PC-3 (cell line): ENCODE data around the gene CFAP65. TPM values are rescaled to one million over a fixed set of nuclear protein-coding genes. Genes with fewer than 3 reads are reported as not detected.

Experiments
- ATAC-seq: fragments of 200-7000 bp; cut with Tn5 transposase; 2 replicates; pipeline ENCODE4 v1.9.1; 2020; ENCODE audit warnings: mild to moderate bottlenecking, moderate library complexity
- BruUV-seq: library from RNA; stranded (reverse); fragments of 400-500 nt; replicated peaks from 2 replicates; lab custom pipeline; 2021; lab: Mats Ljungman, UMichigan
- CTCF ChIA-PET: fragments of 300-600 bp; sonication (Branson Sonifier 250); formaldehyde crosslinking; loops from one replicate; lab custom pipeline; 2022; ENCODE audit warnings: antibody characterized with exemption; lab: Charles Lee
- POLR2A ChIA-PET: fragments of 300-600 bp; sonication (Branson Sonifier 250); formaldehyde crosslinking; loops from one replicate; lab custom pipeline; 2022; ENCODE audit warnings: antibody characterized with exemption; ENCODE audit not compliant: unreplicated experiment; lab: Charles Lee
- DNase-seq: peaks from one replicate; pipeline ENCODE4 v3.0.0-alpha.2; 2015
- H2AFZ ChIP-seq: fragments of 300-600 bp; sonication (generic); 2 replicates; pipeline ENCODE4 v1.6.0; 2016; ENCODE audit warnings: antibody characterized with exemption, low read length
- H3F3A ChIP-seq: fragments of 300-600 bp; sonication (generic); one replicate; pipeline ENCODE4 v1.6.0; 2017; ENCODE audit warnings: antibody characterized with exemption, low read length, control low read depth, mild to moderate bottlenecking; ENCODE audit not compliant: unreplicated experiment
- H3K27ac ChIP-seq: fragments of 300-600 bp; sonication (generic); 2 replicates; pipeline ENCODE4 v1.5.1; 2016; ENCODE audit warnings: mild to moderate bottlenecking, low read length
- H3K27me3 ChIP-seq: fragments of 300-600 bp; sonication (generic); 2 replicates; pipeline ENCODE4 v1.6.1; 2016; ENCODE audit warnings: low read length, mixed read lengths
- H3K36me3 ChIP-seq: fragments of 300-600 bp; sonication (generic); 2 replicates; pipeline ENCODE4 v1.6.1; 2016; ENCODE audit warnings: low read depth, mixed run types, low read length, mixed read lengths
- H3K4me1 ChIP-seq: fragments of 300-600 bp; sonication (generic); 2 replicates; pipeline ENCODE4 v1.5.1; 2016; ENCODE audit warnings: low read length; ENCODE audit not compliant: insufficient read depth
- H3K4me2 ChIP-seq: fragments of 300-600 bp; sonication (generic); 2 replicates; pipeline ENCODE4 v1.6.0; 2016; ENCODE audit warnings: low read length
- H3K4me3 ChIP-seq: fragments of 300-600 bp; sonication (generic); 2 replicates; pipeline ENCODE4 v1.5.1; 2016; ENCODE audit warnings: mild to moderate bottlenecking, low read length, mixed read lengths
- H3K79me2 ChIP-seq: fragments of 300-600 bp; sonication (generic); 2 replicates; pipeline ENCODE4 v1.6.1; 2017; ENCODE audit warnings: low read length, mixed read lengths
- H3K9ac ChIP-seq: fragments of 300-600 bp; sonication (generic); 2 replicates; pipeline ENCODE4 v1.6.0; 2016; ENCODE audit warnings: mild to moderate bottlenecking, low read length
- H3K9me2 ChIP-seq: fragments of 300-600 bp; sonication (generic); replicated peaks from 2 replicates; pipeline ENCODE4 v1.6.1; 2016; ENCODE audit warnings: mixed run types, low read length, mixed read lengths
- H3K9me3 ChIP-seq: fragments of 300-600 bp; sonication (generic); 2 replicates; pipeline ENCODE4 v1.6.1; 2016; ENCODE audit warnings: low read length, mixed read lengths
- H4K20me1 ChIP-seq: fragments of 300-600 bp; sonication (generic); 2 replicates; pipeline ENCODE4 v1.6.1; 2016; ENCODE audit warnings: low read length, mixed read lengths
- CTCF ChIP-seq: fragments of 300-600 bp; sonication (generic); conservative IDR thresholded peaks from 2 replicates; pipeline ENCODE4 v1.5.1; 2017; ENCODE audit warnings: antibody characterized with exemption, low read depth, mild to moderate bottlenecking, low read length
- EZH2 ChIP-seq: fragments of 300-600 bp; sonication (generic); IDR thresholded peaks from one replicate; pipeline ENCODE4 v1.6.1; 2017; ENCODE audit warnings: antibody characterized with exemption, mild to moderate bottlenecking, low read length; ENCODE audit not compliant: unreplicated experiment
- EZH2phosphoT487 ChIP-seq: fragments of 300-600 bp; sonication (generic); IDR thresholded peaks from 2 replicates; pipeline ENCODE4 v1.6.1; 2018; ENCODE audit warnings: mild to moderate bottlenecking, antibody characterized with exemption, low read length, borderline replicate concordance
- intact Hi-C: fragments of 100-400 bp; cut with micrococcal nuclease; formaldehyde crosslinking; loops from 2 replicates; pipeline ENCODE4 v1.9.0; 2023
- total RNA-seq: library from RNA; depleted of rRNA; stranded (reverse); fragments of >200 nt; gene quantifications from 2 replicates; pipeline ENCODE4 v1.2.3, GENCODE V29; 2014

Gene CFAP65
- total RNA-seq, 1 experiment from 2014 or later, result 0.18 TPM

- no peaks in the 10 kb centered on the region for H3K9me3 ChIP-seq
- peaks cover 11% of the 10 kb centered on the region for H3K4me1 ChIP-seq
- no peak overlapping the region for H3K9ac ChIP-seq
- ChIA-PET CTCF (no interaction called here), POLR2A (no interaction called here)
- H3K27me3 ChIP-seq, result no peaks in the 10 kb centered on the region
- no peaks in the 10 kb centered on the region for H3K79me2 ChIP-seq
- H3K4me2 ChIP-seq, result no peak overlapping the region
- H3K4me3 ChIP-seq, result no peak overlapping the region
- no peaks in the 10 kb centered on the region for H3F3A ChIP-seq
- DNase-seq (no peak), ATAC-seq (no peak)
- H2AFZ ChIP-seq, result no peak overlapping the region
- H3K27ac ChIP-seq, result no peak overlapping the region
- intact Hi-C loops, result no loop called here
- BruUV-seq, result no TSS peak
- TF ChIP-seq CTCF, result no peak
- TF ChIP-seq EZH2phosphoT487, result no peak
- TF ChIP-seq EZH2, result no peak
- H3K36me3 ChIP-seq, result no peaks in the 10 kb centered on the region
- H4K20me1 ChIP-seq, result no peaks in the 10 kb centered on the region
- no peaks in the 10 kb centered on the region for H3K9me2 ChIP-seq
Measured at GRCh38 chr2:219081701-219082331, 40.5 kb upstream of the CFAP65 start.

DNA sequence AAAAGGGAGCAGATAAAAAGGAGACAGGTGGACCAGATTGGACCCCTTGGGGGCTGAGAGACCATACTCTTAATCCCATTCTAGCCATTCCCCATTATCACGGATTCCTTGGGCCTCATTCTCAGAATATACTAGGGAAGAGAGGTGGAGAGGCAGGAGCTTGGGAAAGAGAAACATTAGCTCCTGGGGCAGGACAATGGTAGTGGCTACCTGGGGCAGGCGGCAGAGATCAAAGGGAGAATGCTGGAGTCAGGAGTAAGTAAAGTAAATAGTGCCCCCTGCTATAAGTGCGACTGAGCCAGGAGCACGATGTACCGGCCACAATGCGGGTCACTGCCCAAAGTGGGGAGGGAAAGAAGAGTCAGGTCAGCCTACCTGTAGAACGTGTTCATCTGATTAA is 39.8 kb upstream of the CFAP65 start:
- Histone ChIP-seq H3K27ac (no peak overlapping the region), H3K79me2 (no peaks in the 10 kb centered on the region), H3K4me1 (peaks cover 11% of the 10 kb centered on the region), H3K9me2 (no peaks in the 10 kb centered on the region), H3K9ac (no peak overlapping the region), H3K9me3 (no peaks in the 10 kb centered on the region), H3K4me3 (no peak overlapping the region), H3K36me3 (no peaks in the 10 kb centered on the region), H2AFZ (no peak overlapping the region), H3K4me2 (no peak overlapping the region), H3F3A (no peaks in the 10 kb centered on the region), H3K27me3 (no peaks in the 10 kb centered on the region), H4K20me1 (no peaks in the 10 kb centered on the region)
- ATAC-seq, result no peak
- intact Hi-C loops, result no loop called here
- TF ChIP-seq CTCF (no peak), EZH2 (no peak), EZH2phosphoT487 (no peak)
- CTCF ChIA-PET, result interaction anchor here (1.4 kb wide), 1 partner anchor 38 kb away, joined by 4 read pairs; no protein-coding TSS in a partner anchor
- DNase-seq, result no peak
- POLR2A ChIA-PET, result no interaction called here
- no TSS peak for BruUV-seq

DNA sequence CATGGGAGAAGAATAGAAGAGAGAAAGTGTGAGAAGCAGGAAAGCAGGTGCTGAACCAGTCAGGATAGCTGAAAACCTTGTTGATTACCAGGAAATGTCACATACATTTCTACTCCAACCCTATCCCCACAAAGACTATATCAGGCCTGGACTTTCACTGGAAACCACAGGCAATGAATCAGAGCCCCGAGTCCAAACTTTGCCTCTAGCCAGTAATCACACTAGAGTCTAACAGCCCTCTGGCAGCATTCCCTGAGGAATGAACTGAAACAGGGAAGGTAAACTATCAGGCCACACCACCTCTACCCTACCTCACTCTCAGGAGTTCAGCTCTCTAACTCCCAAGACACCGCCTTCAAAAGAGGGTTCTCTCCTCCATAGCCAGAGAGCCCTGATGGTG is 38.1 kb upstream of the CFAP65 start:
- H3K9me2 ChIP-seq, result no peaks in the 10 kb centered on the region
- no peak overlapping the region for H2AFZ ChIP-seq
- H3K9ac ChIP-seq, result no peak overlapping the region
- H3K4me2 ChIP-seq, result no peak overlapping the region
- CTCF ChIA-PET, result interaction anchor here (1.1 kb wide), 1 partner anchor 50 kb away, joined by 3 read pairs; no protein-coding TSS in a partner anchor
- intact Hi-C loops, result no loop called here
- DNase-seq, result peak; percentile 63
- no peaks in the 10 kb centered on the region for H3K27me3 ChIP-seq
- POLR2A ChIA-PET, result no interaction called here
- no peak overlapping the region for H3K4me3 ChIP-seq
- H3F3A ChIP-seq, result no peaks in the 10 kb centered on the region
- peaks cover 11% of the 10 kb centered on the region for H3K4me1 ChIP-seq
- no peaks in the 10 kb centered on the region for H3K36me3 ChIP-seq
- TF ChIP-seq CTCF (no peak), EZH2phosphoT487 (no peak), EZH2 (no peak)
- H3K27ac ChIP-seq, result no peak overlapping the region
- no peaks in the 10 kb centered on the region for H3K9me3 ChIP-seq
- peak; percentile 69 for ATAC-seq
- H3K79me2 ChIP-seq, result no peaks in the 10 kb centered on the region
- no TSS peak for BruUV-seq
- no peaks in the 10 kb centered on the region for H4K20me1 ChIP-seq
